Left renal pelvis (tissue), 4 donors: ENCODE data around the gene PPP1R7. TPM values are rescaled to one million over a fixed set of nuclear protein-coding genes. Genes with fewer than 3 reads are reported as not detected.
A peak's percentile ranks its signal among the peaks of the same experiment; 100 is the strongest.
"Not testable (repeated sequence)": the region's sequence is repeated elsewhere in the genome, so short reads cannot be mapped to it uniquely, and the experiment has no call there.

ENCODE experiments used
- DNase-seq, 4 donors: peaks; one replicate each; pipeline ENCODE4 v3.0.0-alpha.2; 2013; ENCODE audit warnings: low read depth in 4 of 4, low spot score in 3 of 4
- polyA plus RNA-seq, 4 donors: library from polyadenylated mRNA; unstranded; fragments of 120-200 nt; gene quantifications; one replicate each; pipeline ENCODE4 v1.2.1, GENCODE V29; 2013; ENCODE audit not compliant: insufficient read length in 4 of 4

PPP1R7 gene, protein sequence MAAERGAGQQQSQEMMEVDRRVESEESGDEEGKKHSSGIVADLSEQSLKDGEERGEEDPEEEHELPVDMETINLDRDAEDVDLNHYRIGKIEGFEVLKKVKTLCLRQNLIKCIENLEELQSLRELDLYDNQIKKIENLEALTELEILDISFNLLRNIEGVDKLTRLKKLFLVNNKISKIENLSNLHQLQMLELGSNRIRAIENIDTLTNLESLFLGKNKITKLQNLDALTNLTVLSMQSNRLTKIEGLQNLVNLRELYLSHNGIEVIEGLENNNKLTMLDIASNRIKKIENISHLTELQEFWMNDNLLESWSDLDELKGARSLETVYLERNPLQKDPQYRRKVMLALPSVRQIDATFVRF
- 10 to 100 TPM; 47.7 to 81.0 (median 79.2) TPM for polyA plus RNA-seq

DNA sequence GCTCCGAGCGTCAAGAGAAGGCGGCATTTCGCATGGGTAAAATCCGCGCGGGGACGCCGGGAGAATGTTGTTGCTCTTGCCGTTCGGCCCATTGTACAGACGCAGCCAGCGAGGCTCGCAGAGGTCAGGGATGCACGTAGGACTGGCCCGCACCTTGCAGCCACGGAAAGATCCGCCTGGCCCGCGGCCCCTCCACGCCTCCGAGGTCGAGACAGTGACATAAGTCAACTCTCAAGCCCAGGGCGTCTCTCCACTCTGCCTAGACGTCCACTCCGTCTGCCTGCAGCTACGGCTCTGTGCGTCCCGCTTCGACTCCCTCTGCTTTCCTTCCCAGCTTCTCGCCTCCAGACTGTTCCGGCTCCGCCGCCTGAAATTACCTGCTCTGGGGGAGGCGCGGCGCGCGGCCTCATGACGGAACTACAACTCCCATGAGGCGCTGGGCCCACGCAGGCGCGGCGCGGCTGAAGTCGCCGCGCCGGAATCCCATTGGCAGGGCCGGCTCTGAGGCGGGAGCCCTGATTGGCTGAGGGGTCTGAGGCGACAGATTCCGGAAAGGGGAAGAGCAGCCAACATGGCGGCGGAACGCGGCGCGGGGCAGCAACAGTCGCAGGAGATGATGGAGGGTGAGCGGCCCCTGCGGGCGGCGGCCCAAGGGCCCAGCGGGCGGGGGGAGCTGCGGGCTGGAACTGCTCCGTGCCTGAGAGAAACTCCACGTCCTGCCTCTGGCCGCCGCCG lies at the start of gene PPP1R7:
Gene PPP1R7, plus strand, starts transcription at position 543 of the 735 bp plus-strand sequence. Its CDS starts 29 bp downstream, at position 572.
- DNase-seq, result peak; percentile 83 to 91 (median 88)

DNA sequence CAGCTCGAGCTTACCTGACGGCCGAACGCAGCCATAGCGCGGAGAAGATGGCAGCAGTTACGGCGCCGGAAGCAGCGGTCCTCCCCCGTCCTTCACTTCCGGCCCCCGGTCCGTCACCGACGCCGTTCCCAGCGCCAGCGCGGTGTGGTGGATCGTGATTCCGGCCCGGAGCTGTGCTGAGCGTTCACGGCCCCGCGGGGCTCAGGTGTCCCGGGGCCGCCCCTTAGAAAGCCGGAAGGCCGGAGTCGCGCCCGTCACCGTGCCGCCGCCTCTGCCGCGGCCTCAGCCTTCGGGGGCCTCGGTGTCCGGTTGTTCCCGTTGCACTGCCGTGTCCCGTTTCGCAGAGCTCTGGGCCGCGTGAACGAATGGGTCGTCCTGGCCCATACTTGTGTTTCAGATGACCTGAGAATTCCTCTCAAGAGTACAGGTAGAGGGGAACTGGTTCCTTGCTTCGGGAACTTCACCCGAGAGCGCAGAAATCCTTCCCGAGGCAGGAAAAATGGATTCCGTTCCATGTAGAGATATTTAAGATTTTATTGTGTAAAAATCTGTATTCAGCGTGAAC lies 47.9 kb upstream of the PPP1R7 start, which contains the start of gene MTERF4:
Gene MTERF4, minus strand, starts transcription at position 49 of the 565 bp plus-strand sequence. Its CDS starts 14 bp downstream, at position 35.
- peak; percentile 73 to 77 (median 74) for DNase-seq

DNA sequence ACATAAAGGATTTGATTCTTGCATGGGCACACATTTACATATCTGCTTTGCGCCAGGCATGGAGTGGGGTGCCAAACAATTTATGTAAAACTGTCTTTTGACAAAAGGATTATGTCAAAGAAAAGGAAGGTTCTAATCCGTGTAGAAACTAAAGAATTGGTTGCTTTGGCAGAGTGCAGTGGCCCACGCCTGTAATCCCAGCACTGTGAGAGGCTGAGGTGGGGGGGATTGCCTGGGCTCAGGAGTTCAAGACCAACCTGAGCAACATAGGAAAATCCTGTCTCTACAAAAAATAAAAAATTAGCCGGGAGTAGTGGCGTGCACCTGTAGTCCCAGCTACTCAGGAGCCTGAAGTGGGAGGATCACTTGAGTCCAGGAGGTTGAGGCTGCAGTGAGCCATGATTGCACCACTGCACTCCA lies 47.1 kb upstream of the PPP1R7 start:
- DNase-seq, result no peak

DNA sequence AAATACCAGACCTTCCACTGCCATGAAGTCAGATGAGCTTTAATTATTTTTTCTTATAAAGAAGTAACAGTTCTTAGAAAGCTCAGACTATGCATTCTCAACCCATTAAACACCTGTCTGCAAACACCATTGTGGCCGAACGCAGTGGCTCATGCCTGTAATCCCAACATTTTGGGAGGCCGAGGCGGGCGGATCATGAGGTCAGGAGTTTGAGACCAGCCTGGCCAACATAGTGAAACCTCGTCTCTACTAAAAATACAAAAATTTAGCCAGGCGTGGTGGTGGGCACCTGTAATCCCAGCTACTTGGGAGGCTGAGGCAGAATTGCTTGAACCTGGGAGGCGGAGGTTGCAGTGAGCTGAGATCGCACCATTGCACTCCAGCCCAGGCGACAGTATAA lies 45.7 kb upstream of the PPP1R7 start:
- DNase-seq, result not testable (repeated sequence)

DNA sequence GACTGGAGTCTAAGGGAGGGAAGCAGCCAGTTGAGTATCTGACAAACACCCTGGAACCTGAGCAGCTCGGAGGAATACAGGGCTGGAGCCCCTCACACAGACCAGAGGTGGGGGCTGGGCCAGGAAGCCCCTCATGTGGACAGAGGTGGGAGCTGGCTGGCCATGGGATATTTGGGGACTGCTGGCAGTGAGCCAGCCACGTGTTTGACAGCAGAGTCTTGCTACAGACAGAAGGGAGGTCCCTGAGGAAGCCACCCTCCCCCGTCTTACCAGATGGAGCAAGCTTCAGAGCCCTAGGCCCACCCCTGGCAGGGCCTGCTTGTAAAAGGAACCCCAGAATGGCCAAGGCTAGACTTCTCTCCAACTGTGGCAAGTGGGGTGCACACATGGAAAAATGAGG lies 44.6 kb upstream of the PPP1R7 start:
- no peak for DNase-seq

DNA sequence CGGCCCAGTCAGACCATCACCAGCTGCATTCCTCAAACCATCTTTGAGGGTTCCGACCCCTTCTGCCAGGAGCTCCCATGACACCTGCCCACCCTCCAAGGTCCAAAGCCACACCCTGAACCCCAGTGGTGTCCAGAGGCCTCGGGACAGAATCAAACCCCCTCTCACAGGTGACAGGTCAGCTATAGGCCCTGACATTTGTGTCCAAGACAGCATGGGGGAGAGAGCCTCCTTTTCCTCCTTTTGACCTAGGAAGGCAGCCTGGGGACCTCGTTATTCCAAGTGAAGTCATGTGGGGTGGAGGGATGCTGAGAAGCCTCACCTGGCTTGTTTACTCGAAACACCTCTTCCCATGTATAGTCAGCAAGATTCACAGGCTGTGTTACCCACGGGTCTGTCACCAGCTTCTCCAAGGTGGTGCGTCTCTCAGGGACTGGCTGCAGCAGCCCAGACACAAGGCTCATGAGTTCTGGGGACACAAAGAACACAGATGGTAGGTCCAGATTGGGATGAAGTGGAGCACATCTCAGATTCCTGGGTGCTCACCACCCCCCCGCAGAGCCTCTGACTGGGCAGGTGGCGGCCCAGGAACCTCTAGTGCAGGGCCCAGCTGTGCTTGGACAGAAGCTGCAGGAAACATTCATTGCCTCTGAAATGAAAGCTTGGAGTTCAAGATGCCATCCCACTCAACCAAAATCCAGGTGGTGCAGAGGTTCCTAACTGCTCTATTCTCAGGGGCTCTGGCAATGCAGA lies 43.1 kb upstream of the PPP1R7 start:
- DNase-seq, result no peak

DNA sequence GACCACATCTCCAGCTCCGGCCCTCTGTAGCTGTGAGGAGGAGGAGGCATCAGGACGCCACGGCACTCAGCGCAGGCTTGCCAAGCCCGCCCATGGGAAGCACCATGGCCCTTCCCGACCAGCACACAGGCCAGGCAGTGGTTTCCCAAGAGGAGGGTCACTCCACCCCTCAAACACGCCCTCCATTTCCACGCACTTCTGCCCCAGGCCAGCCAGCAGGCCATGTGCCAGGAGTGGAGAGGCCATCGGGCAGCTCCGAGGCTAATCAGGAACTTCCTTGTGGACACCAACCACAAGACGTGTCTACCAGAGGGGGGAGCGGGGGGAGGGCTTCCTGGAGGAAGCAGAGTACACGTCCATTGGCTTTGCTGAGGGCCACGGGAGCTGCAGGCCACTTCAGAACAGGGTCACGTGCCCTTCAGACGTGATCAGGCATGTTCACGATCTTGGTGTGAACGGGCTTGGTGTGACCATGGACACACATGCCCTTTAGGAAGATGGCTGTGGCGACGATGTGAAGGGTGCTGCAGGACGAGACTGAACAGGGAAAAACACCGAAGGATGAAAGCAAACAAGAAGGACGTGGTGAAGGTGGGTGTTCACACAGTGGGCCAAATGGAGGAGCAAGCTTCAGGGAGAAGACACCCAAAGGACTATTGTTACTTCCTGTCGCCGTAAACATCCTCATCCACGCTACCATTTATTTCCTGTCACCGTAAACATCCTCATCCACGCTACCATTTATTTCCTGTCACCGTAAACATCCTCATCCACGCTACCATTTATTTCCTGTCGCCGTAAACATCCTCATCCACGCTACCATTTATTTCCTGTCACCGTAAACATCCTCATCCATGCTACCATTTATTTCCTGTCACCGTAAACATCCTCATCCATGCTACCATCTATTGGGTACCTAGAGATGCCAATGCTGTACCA lies 41.7 kb upstream of the PPP1R7 start:
- no peak for DNase-seq

DNA sequence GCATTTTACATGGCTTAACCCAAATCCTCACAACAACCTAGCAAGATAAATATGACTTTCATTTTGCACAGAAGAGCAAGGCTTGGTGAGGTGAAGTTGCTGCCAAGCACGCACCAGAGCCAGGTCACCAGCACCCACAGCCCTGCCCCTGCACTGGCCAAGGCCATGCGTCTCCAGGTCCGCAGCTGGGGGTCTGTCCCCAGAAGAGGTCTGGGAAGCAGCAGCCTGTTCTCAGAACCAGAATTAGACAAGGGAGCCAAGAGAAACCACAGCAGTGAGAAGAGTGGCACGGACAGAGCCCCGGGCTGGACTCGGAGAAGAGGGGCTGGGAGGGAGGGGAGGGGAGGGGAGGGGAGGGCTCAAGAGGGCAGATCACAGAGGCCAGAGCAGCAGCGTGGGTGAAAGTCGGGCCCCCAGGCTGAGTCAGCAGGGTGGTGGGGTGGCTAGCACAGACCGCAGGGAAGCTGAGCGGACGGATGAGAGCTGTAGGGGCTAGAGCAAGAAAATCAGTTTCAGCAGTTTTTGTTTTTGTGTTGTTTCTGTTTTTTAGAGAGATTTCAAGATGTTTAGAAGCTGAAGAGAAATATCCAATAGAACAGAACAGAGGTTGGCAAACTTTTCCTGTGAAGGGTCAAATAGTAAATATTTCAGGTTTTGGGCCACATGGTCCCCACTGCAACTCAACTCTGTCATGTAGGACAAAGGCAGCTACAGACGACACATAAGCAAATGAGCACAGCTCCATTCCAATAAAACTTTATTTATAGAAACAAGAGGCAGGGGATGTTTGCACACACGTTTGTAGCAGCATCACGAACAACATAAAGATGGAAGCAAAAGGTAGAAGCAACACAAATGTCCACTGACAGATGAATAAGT lies 40.8 kb upstream of the PPP1R7 start:
- no peak for DNase-seq

DNA sequence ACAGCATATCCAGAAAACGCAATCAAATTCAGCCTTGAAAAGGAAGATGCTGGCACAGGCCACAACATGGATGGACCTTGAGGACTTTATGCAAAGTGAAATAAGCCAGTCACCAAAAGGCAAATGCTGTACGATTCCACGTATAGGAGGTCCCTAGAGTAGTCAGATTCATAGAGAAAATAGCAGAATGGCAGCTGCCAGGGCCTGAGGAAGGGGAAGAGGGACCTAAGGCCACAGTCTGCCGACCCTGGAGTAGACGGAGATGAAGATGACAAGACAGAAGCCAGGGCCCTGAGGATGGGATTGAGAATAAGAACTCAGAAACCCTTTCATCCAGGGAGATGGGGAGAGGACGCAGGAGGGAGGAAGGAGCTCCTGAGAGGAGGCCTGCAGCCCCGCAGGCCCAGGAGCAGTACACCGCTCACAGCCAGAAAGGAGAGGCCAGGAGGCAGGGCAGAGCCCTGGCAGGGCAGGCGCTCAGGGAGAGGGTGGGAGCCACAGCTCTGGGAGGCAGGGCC lies 40.1 kb upstream of the PPP1R7 start:
- no peak for DNase-seq

DNA sequence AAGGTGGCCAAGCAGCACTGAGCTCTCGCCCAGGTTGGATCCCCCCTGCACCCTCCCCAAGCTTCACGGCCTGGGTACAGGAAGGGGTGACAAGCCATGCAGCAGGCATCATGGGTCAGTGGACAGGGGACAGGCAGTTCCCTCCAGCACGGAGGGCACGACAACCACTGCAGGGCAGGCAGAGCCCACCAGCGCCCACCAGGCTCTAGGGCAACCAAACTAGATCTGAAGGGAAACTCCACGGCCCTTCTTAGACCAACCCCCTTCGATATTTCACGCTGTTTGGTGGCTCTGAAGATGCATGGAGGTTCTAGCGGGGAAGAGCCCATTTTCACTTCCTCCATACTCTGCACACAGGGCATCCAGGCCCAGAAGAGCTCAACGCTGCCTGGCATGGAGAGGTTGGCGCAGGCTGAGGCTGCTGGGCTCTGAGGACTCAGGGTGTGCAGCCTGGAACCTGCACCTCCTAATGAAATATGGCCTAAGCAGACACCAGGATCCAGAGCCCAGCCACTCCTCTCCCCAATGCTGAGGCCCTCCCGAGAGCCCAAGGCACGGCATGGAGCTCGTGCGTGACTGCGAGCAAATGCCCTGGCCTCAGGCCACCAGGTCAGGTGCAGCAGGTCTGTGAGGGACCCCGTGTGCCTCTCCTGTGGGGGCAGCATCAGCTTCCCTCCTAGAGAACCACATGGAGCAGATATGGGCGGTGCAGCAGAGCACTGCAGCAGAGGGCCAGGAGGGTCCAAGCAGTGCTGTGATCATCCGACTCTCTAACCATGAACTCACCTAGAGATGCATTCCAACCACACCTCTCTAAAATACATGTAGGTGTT lies 39.4 kb upstream of the PPP1R7 start:
- DNase-seq, result no peak

DNA sequence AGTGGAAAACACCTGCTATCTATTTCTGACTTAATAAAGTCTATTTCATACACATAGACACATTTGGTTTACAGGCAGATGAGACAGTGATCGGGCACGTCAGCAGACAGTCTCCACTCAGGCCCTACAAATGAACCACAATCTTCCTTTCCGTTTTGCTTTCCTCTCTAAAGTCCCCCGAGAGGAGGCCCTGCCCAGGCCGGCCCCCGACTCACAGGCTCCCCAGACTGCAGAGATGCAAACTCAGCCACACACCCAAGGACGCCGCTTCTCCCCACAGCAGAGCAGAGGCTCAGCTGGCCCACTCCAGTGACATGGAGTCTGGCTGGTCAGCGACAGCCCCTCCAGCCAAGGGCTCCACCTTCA lies 38.8 kb upstream of the PPP1R7 start:
- DNase-seq, result no peak

DNA sequence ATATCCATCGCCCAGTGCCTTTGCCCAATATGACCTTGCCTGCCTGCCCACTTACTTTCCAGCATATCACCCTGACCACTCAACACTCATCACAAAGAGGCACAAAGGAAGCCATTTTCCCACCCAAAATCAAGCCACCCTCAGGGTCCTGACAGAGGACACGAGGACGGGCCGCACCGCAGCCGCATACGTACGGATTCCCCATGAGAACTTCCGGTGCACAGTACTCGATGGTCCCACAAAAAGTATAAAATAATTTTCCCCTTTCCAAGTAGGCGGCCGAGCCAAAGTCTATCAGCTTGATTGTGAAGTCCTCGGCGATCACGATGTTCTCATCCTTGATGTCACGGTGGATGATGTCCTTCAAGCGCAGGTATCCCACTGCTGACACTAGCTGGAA lies 38.2 kb upstream of the PPP1R7 start:
- DNase-seq, result no peak

DNA sequence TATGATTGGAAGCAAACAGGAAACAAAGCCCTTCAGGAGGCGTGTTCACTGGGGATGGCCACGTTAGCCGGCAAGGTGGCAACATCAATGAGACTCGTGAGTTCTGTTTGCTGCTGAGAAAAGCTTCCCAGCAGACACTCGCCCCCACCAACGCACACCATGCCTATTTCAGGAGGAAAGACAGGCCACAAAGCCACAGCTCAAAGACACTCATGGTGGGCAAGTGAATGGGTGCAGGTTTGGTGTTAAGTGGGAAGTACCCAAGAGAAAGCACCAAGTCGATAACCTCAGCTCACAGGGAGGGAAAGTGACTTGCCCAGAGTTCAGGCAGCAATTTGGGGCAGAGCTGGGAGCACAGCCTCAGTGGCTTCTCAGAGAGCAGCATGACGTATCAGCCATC lies 37.7 kb upstream of the PPP1R7 start:
- DNase-seq, result no peak

DNA sequence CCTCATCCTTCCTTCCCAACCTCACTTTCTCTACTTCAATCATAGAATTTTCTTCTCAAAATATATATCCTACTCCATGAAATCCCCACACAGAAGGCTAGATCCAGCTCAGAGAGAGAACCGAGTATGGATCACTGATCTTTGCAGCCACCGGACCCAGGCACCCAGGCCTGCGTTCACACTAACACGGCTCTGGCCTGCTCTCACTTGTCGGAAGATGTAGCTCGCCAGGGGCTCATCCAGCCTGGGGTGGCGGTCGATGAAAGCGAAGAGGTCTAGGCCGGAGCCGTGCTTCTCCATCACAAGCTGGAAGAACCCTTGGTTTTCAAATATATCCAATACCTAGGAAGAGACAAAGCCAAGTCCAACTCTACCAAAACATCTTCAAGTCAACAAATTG lies 35.4 kb upstream of the PPP1R7 start:
- DNase-seq, result no peak

DNA sequence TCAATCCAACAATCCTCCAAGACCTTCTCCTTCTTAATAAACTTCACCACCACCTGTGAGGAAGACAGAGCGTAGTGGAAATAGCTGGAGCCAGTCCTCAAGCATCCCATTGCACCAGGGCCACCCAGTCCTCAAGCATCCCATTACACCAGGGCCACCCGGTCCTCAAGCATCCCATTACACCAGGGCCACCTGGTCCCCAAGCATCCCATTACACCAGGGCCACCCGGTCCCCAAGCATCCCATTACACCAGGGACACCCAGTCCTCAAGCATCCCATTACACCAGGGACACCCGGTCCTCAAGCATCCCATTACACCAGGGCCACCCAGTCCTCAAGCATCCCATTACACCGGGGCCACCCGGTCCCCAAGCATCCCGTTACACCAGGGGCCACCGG lies 34.9 kb upstream of the PPP1R7 start:
- no peak for DNase-seq

DNA sequence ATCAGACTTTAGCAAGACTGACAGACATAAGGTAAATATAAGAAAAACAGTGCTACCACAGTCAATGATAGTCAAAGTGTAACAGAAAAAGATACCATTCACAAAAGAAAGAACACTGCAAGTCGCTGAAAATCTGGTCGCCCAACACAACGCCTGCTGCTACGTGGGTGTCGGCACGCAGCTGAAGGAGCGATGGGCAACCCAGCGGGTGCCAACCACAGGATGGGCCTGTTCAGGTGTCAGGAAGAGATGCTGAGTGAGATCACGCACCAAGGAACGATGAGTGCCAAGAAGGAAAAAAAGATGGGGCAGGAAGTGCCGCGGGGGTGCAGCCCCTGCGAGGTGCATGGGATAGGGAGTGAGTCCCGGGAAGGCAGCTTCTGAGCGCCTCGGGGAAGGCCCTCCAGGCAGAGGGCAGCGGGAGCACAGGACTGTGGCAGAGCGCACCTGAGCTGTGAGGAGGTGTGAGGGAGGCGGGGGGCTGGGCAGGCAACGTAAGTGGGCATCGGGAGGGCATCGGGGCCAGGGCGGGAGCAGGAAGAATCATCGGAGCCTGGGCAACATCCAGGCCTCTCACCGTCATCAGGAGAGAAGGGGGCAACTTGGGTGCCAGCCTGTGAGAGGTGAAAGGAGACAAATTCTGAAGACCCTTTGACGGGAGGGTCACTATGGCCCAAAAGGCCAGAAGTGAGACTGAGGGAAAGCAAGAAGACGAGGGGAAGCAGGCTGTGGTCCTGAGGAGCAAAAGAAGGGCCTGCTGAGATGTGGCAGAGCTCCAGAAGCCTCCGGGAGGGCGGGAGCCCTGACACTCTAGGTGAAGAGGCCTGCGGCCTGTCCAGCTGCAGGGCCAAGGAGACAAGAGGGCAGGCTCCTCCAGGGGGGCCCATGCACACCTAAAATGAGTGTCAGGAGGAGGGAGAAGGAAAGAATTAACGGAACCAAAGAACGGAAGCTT lies 33.4 kb upstream of the PPP1R7 start:
- DNase-seq, result no peak
